ENCODE results near the gene CREB5. TPM values are rescaled to one million over a fixed set of nuclear protein-coding genes. Genes with fewer than 3 reads are reported as not detected.

CREB5 gene
- total and polyA plus RNA-seq, 2 of the 13 experiments (the other 11 are each of a cell fraction or from before 2014, with no cell fraction given): 0.38 to 0.71 TPM

GRCh38 chr7:28408960-28409715, 3.2 kb upstream of the CREB5 start (continued):
- TF ChIP-seq ZNF761 (CRISPR knock-in tag; conservative IDR thresholded peaks at IDR 0.05) (no peak), KLF16 (CRISPR knock-in tag; IDR thresholded peaks at IDR 0.05) (no peak), ESRRA (CRISPR knock-in tag; IDR thresholded peaks at IDR 0.05; ENCODE audit: low read depth) (no peak), BHLHE40 (IDR thresholded peaks at IDR 0.05; ENCODE audit: low read length) (no peak), ZNF331 (CRISPR knock-in tag; IDR thresholded peaks at IDR 0.05) (peak; percentile 88), HNRNPK (IDR thresholded peaks at IDR 0.05; ENCODE audit: low read depth, low read length, poor library complexity, severe bottlenecking) (no peak), FLYWCH1 (CRISPR knock-in tag; IDR thresholded peaks at IDR 0.05) (no peak), RFX1 (IDR thresholded peaks at IDR 0.05) (no peak), MZF1 (CRISPR knock-in tag; IDR thresholded peaks at IDR 0.05; ENCODE audit: borderline replicate concordance) (no peak), ATF2 (CRISPR knock-in tag; IDR thresholded peaks at IDR 0.05) (peak; percentile 33; the same call in 1 of the 2 replicates), ZNF276 (CRISPR knock-in tag; IDR thresholded peaks at IDR 0.05; ENCODE audit: low read depth) (no peak), NCOA1 (CRISPR knock-in tag; IDR thresholded peaks at IDR 0.05) (no peak)
